ENCODE results near the gene OSBP2.
"Not testable (repeated sequence)": the region's sequence is repeated elsewhere in the genome, so short reads cannot be mapped to it uniquely, and the experiment has no call there.

OSBP2 gene

DNA sequence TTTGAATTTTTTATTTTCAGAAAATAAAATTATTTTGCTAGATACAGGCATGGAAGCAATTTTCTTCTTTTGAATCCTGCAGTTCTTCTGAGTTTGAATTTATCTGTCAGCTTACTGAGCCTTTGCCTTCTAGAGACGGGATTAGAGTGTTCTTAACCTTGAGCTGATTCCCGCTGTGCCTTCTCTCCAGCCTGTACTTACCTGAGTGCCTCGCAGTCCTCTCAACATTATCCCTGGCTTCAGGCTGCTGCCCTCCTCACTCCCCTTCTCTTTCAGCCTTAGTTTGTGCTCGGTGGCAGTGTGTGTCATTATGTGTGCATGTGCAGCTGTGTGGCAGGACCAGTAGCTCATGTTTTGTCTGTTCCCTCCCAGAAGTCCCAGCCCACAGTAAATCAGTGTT, 24.3 kb downstream of the OSBP2 start:
- DNase-seq (ENCODE audit: low spot score) = no peak

DNA sequence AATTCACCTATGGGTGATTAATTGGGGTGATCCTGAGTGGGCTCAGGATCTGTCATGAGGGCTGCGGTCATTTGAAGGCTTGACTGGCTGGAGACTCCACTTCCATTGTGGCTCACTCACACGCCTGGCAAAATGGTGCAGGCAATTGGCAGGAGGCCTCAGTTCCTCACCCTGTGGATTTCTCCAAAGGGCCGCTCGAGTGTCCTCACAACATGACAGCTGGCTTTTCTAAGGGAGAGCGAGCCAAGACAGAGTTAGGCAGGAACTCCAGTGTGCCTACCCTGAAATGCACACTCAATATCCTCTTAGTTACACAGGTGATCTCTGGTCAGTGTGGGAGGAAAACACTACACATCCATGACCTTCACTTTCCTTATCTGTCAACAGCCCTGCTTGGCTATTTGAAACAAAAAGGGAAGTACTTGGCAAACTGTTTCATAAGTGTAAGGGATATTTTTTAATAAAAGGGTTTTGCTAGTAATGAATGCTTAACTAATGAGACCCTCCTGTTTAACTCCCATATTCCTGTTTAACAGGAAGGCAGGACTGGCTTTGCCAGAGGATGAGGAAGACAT, 25.7 kb downstream of the OSBP2 start:
- no peak for DNase-seq (ENCODE audit: low spot score)

DNA sequence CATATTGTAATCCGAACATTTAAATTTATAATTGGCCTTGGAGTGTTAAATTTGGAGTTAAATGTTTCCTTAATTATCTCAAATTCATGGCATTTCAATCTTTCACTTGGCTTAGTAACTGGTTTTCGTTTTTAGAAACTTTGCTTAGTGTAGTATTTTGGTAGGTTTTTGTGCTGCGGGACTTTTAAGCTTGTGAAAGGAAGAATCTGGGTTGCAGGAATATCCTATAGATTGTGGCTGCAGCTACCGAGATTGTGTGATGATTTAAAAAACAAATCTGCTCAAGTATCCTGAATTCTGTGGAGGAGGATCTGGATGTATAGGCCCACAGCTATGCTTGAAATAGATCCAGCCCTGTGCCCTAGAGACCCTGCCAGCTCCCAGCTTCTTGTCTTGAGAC, 27.1 kb downstream of the OSBP2 start:
- no peak for DNase-seq (ENCODE audit: low spot score)

DNA sequence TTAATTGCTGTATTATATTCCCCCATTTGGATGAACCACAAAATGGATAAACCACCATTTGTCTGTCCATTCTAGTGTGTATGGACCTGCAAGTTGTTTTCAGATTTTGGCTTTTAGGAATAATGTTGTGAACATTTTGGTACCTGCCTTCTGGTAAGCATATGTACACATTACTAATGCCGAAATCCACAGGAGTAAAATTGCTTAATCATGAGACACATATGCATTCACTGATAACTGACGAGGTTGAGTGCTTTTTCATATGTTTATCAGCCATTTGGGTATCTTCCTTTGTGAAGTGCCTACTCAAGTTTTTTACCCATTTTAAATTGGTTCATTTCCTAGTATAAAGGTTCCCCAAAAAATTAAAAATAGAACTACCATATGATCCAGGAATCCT, 34.2 kb downstream of the OSBP2 start:
- no peak for DNase-seq (ENCODE audit: low spot score)

DNA sequence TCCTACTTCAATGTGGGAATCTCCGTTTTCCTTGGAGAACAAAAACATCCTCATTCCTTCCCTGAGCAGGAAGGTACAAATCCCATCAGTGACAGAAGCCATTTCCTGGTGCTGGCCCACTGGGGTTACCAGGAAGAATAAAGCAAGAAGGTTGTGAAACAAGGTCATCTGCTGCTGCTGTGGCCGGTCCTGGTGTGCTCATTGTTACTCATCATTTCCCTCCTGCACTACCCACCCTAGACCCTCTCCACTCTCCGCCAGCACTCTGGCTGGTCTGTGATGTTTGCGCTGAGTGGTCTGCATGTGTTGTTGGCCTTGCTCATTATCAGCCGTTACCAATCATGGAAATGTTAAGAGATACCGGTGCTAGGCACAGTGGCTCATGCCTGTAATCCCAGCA, 37.0 kb downstream of the OSBP2 start:
- no peak for DNase-seq (ENCODE audit: low spot score)

DNA sequence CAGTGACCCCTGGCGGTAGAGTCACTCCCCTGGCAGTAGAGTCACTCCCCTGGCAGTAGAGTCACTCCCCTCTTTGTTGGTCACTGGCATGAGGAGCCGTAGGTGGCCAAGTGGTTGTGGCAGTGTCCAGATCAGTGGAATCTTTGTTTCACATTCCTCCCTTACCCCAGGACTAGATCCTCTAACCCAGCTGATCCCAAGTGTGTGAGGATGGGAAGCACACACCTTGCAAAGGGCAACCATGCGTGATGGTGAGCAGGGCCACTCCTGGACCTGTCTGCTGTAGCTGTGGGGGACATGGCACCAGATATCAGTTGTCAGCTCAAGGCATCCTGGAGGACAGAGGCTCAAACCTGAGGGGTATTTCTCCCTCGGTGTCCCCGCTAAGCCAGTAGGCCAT, 37.8 kb downstream of the OSBP2 start:
- no peak for DNase-seq (ENCODE audit: low spot score)

DNA sequence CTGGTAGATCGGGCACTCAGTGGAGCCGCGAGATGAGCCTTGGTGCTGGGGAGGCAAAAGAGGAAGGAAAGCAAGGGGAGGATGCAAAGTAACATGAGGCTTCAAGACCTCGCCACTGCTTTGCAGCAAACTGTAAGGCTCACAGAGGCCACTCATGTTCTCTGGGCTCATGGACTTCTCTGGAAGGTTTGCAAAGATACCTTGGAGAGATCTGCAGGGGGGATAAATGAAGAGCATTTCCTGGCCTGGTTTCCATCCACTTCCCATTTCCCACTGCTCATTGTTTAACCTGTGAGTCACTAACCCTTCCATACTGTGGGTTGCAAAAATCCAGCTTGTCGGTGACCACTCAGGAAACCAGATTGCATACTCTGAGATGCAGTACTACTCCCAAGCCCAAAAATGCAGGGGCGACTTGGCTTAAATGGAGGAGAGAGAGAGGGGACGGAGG, 38.5 kb downstream of the OSBP2 start:
- no peak for DNase-seq (ENCODE audit: low spot score)

DNA sequence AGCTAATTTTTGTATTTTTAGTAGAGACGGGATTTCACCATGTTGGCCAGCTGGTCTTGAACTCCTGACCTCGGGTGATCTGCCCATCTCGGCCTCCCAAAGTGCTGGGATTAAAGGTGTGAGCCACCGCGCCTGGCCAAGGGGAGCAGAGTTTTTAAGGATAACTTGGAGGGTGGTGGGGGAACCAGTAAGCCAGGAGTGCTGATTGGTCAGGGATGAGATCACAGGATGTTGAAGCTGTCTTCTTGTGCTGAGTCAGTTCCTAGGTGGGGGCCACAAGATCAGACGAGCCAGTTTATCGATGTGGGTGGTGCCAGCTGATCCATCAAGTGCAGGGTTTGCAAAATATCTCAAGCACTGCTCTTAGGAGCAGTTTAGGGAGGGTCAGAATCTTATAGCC, 45.3 kb downstream of the OSBP2 start:
- peak; percentile 13 for DNase-seq (ENCODE audit: low spot score)

DNA sequence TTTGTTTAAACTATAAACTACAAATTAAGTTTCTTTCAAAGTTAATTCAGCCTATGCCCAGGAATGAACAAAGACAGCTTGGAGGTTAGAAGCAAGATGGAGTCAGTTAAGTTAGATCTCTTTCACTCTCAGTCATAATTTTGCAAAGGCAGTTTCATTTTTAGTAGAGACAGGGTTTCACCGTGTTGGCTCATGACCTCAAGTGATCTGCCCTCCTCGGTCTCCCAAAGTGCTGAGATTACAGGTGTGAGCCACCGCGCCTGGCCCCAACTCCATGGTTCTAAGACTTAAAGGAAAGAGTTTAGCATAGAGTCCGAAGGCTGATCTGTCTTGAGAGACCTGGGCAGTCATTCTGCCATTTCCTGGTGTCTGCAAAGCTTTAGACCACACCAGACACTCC, 45.8 kb downstream of the OSBP2 start:
- not testable (repeated sequence) for DNase-seq (ENCODE audit: low spot score)

DNA sequence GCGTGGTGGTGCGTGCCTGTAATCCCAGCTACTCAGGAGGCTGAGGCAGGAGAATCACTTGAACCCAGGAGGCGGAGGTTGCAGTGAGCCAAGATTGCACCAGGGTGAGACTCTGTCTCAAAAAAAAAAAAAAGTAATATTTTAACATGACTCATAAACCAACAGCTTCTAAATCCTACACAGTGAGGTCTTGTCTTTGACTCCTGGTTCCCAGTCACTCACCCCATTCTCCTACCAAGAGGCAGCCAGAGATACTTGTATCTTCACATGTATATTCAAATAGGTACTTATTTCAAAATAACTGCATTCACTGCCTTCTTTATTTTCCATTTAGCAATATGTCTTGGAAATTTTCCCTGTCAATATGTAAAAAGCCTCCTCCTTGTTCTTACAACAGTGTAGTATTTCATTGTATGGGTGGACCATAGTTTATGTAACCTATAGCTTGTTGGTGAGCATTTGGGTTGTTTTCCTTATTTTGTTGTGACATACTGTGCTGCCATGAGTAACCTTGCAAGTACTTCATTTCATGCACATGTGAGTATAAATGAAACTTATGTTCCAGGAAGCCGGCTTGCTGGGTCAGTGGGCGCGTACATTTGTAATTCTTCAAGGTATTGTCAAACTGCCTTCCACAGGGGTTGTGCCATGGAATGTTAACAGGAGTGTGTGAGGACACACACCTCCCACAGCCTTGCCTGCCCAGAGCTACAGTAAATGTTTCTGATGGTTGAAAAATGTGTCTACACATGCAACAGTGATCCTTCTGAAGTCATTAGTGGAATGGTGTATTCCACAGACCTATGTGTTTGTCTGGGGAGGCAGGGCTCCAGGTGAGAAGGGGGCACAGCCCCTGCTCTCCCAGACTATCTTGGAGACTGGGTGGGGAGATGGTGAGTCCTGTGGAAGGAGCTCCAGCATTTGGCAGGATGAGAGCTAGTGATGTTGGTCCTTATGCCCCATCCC, 47.9 kb downstream of the OSBP2 start:
- no peak for DNase-seq (ENCODE audit: low spot score)

DNA sequence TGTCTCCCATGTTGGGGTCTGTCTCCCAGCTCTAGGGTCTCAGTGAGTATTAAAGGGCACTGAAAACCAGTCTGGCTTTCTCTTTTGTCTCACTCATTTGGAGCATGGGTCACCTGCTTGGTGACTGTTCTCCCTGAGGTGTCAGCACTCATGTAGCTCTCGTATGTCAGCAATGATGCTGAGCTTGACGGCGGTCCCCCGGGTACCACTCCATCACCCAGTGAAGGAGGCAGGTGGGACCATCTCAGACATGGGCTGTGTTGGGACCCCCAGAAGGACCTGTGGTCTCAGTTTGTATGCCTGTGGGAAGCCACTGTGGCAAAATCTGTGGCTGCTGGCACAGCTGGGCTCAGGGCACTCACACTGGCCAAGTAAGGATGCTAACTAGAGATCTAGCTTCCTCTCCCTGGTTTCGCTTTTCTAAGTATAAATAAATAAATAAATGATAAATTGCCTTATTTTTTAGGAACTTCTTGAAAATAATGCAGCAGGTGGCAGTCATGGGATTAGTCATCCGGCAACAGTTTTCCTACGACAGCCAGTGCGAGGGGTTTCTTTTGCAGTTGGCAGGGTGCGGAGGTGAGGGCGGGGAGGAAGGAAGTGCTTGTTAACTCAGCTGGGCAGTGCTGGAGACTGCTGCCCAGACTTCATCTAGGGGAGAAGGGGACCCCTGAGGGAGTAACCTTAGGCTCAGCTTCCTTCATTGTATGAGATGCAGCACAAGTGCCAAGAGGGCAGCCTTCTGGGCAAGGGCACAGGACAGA, 48.8 kb downstream of the OSBP2 start:
- DNase-seq (ENCODE audit: low spot score) = peak; percentile 7

DNA sequence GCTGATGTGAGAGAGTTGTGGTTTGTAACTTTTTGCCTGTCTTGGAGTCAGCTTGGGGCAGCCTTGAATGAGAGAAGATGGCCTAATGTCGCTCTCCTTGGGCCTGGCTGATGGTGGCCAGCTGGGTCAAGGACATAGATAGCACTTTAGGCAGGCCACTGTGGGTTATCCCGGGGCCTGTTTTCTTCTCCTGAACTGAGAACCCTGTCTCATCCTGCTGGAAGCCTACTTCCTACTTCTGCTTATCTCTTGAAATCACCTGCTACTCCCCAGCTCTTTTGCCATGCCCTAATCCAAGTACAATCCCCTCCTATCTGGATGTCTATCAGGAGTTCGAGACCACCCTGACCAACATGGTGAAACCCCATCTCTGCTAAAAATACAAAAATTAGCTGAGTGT, 49.5 kb downstream of the OSBP2 start:
- DNase-seq (ENCODE audit: low spot score) = no peak

DNA sequence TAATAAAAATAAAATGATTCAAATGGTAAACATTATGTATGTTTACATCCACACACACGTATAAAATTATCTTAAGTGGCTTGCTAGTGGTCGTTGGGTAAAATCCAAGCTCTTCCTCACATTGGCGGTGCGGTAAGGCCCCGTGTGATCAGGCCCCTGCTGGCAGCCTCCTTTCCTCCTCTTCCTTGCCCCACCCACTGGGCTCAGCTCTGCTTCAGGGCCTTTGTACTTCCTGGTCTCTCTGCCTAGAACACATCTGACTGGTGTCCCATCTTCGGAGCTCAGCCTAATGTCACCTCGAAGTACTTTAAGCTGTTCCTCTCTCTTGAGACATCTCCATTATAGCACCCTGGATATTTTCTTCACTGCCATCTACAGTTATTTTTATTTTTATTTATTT, 52.8 kb downstream of the OSBP2 start:
- no peak for DNase-seq (ENCODE audit: low spot score)

DNA sequence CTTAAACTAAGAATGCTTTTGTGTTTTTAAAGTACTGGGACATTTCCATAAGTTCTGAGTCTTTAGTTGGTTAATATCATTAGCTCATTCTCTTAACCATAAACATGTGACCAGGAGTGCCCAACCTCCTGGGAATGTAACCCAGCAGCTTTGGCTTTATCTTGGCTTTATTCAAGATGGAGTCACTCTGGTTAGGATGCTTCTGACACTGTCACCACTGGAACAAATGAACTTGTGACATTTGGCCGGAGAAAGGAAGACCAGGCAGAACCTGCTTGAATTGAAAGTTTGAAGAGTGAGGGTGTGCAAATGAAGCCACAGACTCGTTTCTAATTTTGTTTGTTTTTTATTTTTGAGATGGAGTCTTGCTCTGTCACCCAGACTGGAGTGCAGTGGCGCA, 54.6 kb downstream of the OSBP2 start:
- DNase-seq (ENCODE audit: low spot score) = no peak

DNA sequence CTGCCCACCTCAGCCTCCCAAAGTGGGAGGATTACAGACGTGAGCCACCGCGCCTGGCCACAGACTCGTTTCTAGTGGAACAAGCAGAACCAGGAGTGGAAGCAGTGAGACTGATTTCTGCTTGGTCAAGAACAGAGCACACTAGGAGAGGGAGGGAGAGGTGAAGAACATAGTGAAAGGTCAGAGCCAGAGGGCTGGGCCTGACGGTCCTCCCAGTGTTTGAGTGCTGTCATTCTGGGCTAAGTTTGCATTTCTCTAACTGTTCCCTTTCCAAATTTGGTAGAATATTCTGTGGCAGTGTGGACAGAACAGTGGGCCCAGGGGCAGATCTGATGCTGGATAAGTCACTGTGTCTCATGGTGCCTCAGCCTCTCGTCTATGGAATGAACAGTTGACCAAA, 55.2 kb downstream of the OSBP2 start:
- DNase-seq (ENCODE audit: low spot score) = no peak

DNA sequence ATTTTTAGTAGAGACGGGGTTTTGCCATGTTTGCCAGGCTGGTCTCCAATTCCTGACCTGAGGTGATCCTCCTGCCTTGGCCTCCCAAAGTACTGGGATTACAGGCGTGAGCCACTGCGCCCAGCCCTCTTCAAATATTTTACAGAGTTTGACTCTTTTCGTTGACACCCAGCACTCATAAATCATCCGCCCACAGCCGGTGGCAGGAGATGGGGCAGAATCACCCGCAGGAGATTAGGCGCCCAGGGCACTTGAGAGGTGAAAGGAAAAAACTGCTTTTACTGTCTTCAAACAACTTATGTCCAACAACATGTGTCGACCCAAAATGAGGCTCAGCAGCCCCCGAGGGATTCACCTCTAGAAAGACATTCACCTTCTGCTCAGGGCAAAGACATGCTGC, 56.9 kb downstream of the OSBP2 start:
- no peak for DNase-seq (ENCODE audit: low spot score)

DNA sequence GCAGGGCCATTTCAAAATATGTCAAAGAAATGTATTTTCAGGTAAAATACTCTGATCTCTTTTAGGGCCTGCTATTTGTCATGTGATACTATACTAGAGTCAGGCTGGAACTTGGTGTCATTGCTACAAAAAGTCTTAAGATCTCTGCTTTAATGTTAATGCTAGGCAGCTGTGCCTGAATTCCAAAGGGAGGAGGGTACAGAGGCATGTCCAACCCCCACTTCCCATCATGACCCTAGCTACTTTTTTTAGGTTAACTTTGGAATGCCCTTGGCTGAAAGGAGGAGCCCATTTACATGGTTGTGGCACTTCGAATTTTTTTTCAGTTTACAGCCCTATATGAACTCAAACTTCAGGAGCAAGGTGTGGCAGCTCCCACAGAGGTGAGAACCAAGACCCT, 58.1 kb downstream of the OSBP2 start:
- no peak for DNase-seq (ENCODE audit: low spot score)

DNA sequence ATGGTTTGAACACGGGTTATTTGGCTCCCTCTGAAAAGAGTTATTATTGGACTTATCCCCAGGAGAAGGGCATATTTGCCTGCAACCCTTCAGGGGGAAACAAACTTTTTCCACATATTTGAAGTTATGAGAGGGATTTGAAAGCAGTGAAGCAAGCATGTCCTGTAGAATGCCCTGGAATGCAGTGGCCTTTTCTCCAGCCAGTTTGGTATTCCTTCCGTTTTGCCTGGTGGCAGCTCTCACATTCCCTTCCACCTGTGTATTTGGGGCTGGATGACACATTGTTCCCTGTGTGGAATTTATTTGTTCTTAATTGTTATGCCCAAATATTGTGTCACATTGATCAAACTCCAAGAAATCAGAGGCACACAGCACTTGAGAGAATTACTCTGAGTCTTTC, 59.0 kb downstream of the OSBP2 start:
- DNase-seq (ENCODE audit: low spot score) = no peak

DNA sequence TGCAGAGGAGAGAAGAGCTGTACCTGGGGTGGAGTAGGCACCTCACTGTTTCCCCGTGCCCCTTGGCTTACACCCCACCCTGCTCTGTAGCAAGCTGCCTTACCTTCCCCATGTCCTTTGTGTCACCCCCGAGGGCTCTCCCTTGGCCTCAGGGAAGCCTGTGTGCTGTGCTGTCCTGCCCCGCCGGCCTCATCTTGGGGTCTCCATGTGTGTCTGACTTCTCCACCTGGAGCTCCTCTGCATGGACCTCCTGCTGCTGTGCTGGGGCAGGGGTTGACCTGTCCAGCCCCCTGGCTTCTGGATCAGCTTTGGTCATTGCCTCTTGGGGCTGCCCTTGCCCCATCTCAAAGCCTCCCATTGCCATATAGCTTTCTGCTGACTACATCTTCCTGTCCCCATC, 59.8 kb downstream of the OSBP2 start:
- no peak for DNase-seq (ENCODE audit: low spot score)

DNA sequence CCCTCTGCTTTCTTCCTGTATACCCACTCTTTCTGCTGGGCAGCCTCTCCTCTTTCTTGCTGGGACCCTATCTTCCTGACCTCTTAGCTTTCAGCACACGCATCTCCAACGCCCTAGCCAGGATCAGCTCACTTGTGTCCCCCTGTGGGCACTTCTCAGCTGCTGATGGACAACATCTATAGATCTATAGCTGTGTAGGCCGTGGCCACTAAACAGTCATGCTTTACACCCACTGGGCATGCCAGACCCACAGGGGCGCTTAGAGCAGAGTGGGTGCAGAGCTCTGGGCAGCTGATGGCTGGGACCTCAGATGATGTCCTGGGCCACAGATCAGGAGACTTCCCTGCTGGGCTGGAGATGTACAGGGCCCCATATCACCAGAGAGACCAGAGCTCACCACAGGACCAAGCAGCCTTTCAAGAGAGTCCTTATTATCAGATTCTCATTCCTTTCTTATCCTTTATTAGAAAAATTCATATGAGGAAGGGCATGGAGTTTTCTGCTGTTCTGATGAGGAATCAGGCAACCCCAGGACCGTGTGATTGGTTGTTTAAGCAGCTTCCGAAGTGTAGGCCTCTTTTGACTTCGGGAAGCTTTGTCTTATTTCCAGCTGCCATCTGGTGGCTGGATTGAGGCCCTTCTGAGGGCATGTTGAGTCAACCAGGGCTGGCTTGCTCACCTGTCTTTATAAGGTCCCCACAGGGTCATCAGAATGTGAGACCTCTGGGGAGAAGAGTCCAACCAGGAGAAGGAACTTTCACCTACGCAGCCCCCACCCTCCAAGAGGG, 60.5 kb downstream of the OSBP2 start:
- peak; percentile 58 for DNase-seq (ENCODE audit: low spot score)

DNA sequence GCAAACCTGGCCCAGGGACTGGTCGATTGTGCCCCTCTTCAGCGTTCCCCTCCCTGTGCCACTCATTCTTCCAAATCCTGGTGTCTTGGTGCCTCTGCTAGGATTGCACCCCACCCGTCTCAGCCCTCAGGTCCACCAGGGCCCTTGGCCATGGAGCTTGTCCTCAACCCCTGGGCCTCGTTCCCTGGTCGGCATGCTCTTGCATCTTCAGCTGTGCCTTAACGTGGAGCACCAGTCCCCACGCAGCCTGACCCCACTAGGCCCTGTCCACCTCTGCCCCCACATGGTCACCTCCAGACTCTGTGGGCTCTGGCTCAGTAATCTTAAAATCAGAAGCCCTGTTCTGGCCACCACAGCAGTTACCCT, 61.1 kb downstream of the OSBP2 start:
- DNase-seq (ENCODE audit: low spot score) = no peak
